ENCODE results near the gene PLCH2.

The PLCH2 gene

DNA sequence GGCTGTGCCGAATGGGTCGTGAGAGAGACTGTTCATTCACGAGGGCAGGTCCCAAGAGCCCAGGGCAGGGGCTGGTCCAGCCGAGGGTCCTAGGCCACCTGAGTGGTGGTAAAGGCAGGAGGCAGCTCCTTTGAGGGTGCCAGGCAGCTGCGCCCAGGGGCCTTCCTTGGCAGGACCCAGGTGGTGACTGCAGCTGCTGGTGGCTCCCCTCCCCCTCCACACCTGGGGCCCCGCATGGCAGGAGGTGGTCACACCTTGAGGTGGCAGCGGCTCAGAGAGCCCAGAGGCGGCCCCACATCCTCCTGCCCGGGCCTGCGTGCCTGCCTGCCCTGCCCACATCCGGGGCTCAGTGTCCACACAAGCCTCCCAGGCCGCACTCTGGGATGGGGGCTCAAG, 9.8 kb upstream of the PLCH2 start:
- in situ Hi-C loops (cut with MboI; ENCODE audit: low pct_unique_long_range_greater_than_20kb, low sequenced_read_pairs, unreplicated experiment): no loop called here
- no peak for DNase-seq (ENCODE audit: low spot score)
- no peak for TF ChIP-seq CTCF (IDR thresholded peaks at IDR 0.05; ENCODE audit: extremely low read depth, insufficient read depth, missing control alignments)

DNA sequence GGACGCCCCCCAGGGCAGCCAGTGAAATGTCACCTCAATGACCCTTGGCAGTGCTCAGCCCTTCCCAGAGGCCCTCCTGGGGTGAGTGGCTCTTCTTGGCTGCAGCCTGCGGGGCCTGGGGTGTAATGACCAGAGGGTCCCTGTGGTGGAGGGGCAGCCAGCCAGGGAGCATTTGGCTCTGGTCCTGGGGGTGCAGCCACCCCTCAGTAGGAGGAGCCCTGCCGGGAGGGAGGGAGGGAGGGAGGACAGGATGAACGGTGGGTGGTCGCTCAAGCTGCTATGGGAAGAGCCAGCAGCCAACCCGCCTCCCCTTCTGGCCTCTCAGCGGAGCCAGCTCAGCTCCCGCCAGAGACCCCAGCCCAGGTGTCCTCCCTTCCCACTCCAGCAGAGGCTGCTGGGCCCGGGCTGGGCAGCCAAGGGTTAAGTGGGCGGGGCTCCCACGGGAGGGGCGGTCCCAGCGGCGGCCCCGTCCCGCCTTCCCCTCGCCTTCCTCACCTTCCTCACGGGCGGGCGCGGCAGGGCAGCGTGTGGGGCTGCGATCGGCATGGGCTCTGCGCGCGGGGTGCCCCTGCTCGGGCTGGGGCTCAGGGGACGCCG, 9.0 kb upstream of the PLCH2 start:
- DNase-seq (ENCODE audit: low spot score): no peak
- no peak for TF ChIP-seq CTCF (IDR thresholded peaks at IDR 0.05; ENCODE audit: extremely low read depth, insufficient read depth, missing control alignments)
- in situ Hi-C loops (cut with MboI; ENCODE audit: low pct_unique_long_range_greater_than_20kb, low sequenced_read_pairs, unreplicated experiment): no loop called here

GRCh38 chr1:2468041-2468472, 8.0 kb upstream of the PLCH2 start:
- no peak for TF ChIP-seq CTCF (IDR thresholded peaks at IDR 0.05; ENCODE audit: extremely low read depth, insufficient read depth, missing control alignments)
- in situ Hi-C loops (cut with MboI; ENCODE audit: low pct_unique_long_range_greater_than_20kb, low sequenced_read_pairs, unreplicated experiment): no loop called here
- peak; percentile 72 for DNase-seq (ENCODE audit: low spot score)

DNA sequence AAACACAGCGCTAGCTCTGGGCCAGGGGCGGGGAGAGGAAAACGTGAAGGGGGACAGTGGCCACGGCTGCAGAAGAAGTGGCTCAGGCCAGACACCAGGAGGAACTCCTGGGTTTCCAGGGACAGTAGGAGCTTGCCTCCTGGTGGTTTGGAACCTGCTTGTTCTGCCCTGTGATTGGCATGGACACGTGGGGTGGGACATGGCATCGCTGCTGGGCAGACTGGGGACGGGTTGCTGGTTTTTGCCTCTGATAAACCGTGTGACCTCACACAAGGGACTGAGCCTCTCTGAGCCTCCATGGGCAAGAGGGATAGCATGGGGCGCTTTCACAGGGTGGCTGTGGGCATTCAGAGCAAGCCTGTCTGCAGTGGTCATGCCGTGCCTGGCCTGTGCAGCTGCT, 7.5 kb upstream of the PLCH2 start:
- in situ Hi-C loops (cut with MboI; ENCODE audit: low pct_unique_long_range_greater_than_20kb, low sequenced_read_pairs, unreplicated experiment): no loop called here
- peak; percentile 64 for DNase-seq (ENCODE audit: low spot score)
- no peak for TF ChIP-seq CTCF (IDR thresholded peaks at IDR 0.05; ENCODE audit: extremely low read depth, insufficient read depth, missing control alignments)

GRCh38 chr1:2469103-2469940, 6.8 kb upstream of the PLCH2 start:
- DNase-seq (ENCODE audit: low spot score): no peak
- in situ Hi-C loops (cut with MboI; ENCODE audit: low pct_unique_long_range_greater_than_20kb, low sequenced_read_pairs, unreplicated experiment): no loop called here
- no peak for TF ChIP-seq CTCF (IDR thresholded peaks at IDR 0.05; ENCODE audit: extremely low read depth, insufficient read depth, missing control alignments)

GRCh38 chr1:2470290-2471158, 5.6 kb upstream of the PLCH2 start:
- in situ Hi-C loops (cut with MboI; ENCODE audit: low pct_unique_long_range_greater_than_20kb, low sequenced_read_pairs, unreplicated experiment): no loop called here
- DNase-seq (ENCODE audit: low spot score): no peak
- TF ChIP-seq CTCF (IDR thresholded peaks at IDR 0.05; ENCODE audit: extremely low read depth, insufficient read depth, missing control alignments): no peak

All from GM13977 (cell line).